ENCODE results near the gene EPHB4. TPM values are rescaled to one million over a fixed set of nuclear protein-coding genes. Genes with fewer than 3 reads are reported as not detected.

EPHB4 gene
- total and polyA plus RNA-seq, 2 of the 8 experiments (the other 6 are each of a cell fraction or from before 2014, with no cell fraction given): 85.0 to 113 TPM

- Histone ChIP-seq H2BK120ac (replicated peaks; ENCODE audit: low read depth, low read length) (no peak overlapping the region), H2BK5ac (ENCODE audit: low read depth, low read length) (no peak overlapping the region; the same call in 1 of the 2 replicates), H3K9me3 (ENCODE audit: insufficient read depth in 2 of 2, low read depth in 1 of 2, low read length in 1 of 2) (no peaks in the 10 kb centered on the region), H2BK12ac (ENCODE audit: low read depth, low read length) (peak overlapping the region; percentile 44; the same call in 1 of the 2 replicates), H2BK20ac (ENCODE audit: low read length) (no peak overlapping the region), H2AFZ (ENCODE audit: low read length) (no peak overlapping the region), H4K8ac (ENCODE audit: extremely low read depth, insufficient read depth, low read length) (peak overlapping the region; percentile 89), H3K4me1 (replicated peaks in 1 of 4; ENCODE audit: control insufficient read depth in 3 of 4, insufficient read depth in 4 of 4, low read length in 3 of 4) (peaks cover 0 to 13% (median 10%) of the 10 kb centered on the region in 4 experiments; a peak in 6 of 7 replicates), H3K14ac (ENCODE audit: insufficient read length) (peak overlapping the region; percentile 50), H3K18ac (ENCODE audit: extremely low read depth, low read length) (peak overlapping the region; percentile 60), H3K56ac (replicated peaks; ENCODE audit: insufficient read length, low read depth, low read length) (peak overlapping the region; percentile 51), H3K4me2 (ENCODE audit: insufficient read depth in 1 of 2, low read depth in 2 of 2, low read length in 2 of 2) (peak overlapping the region; percentile 90 to 92), H3K23me2 (ENCODE audit: low read depth, low read length) (peaks cover 15% of the 10 kb centered on the region), H3K9ac (replicated peaks in 1 of 4; ENCODE audit: extremely low read depth in 1 of 4, low read depth in 3 of 4, low read length in 3 of 4) (peak overlapping the region; percentile 77 to 96 (median 86)), H3K27me3 (replicated peaks in 1 of 4; ENCODE audit: control insufficient read depth in 3 of 4, extremely low read depth in 1 of 4, insufficient read depth in 3 of 4, low read length in 3 of 4) (no peaks in the 10 kb centered on the region), H3K23ac (ENCODE audit: insufficient read length) (no peak overlapping the region), H4K20me1 (replicated peaks in 1 of 2; ENCODE audit: control insufficient read depth in 1 of 2, insufficient read depth in 2 of 2, low read length in 2 of 2) (peaks cover 14 to 25% of the 10 kb centered on the region in 2 experiments), H2BK15ac (ENCODE audit: low read length) (no peak overlapping the region), H3K27ac (ENCODE audit: low read depth, low read length) (peak overlapping the region; percentile 73; the same call in 1 of the 2 replicates), H2AK5ac (ENCODE audit: low read depth, low read length) (peak overlapping the region; percentile 85; the same call in 1 of the 2 replicates), H3K79me2 (ENCODE audit: control insufficient read depth in 1 of 2, insufficient read depth in 2 of 2, low read length in 2 of 2) (peaks cover 7 to 38% of the 10 kb centered on the region in 2 experiments), H3K4ac (replicated peaks; ENCODE audit: insufficient read length, low read depth, low read length) (peak overlapping the region; percentile 13), H3K79me1 (ENCODE audit: low read depth, low read length) (peaks cover 5% of the 10 kb centered on the region; the same call in 1 of the 2 replicates), H3K36me3 (ENCODE audit: control insufficient read depth in 2 of 4, insufficient read depth in 4 of 4, low read length in 3 of 4) (peaks cover 15 to 22% (median 22%) of the 10 kb centered on the region in 4 experiments; a peak in 7 of 8 replicates), H3K4me3 (ENCODE audit: extremely low read depth in 1 of 4, insufficient read depth in 2 of 4, low read depth in 3 of 4, low read length in 4 of 4) (peak overlapping the region; percentile 88 to 100 (median 92)), H4K5ac (ENCODE audit: insufficient read length, low read depth, low read length) (peak overlapping the region; percentile 49), H4K91ac (replicated peaks; ENCODE audit: insufficient read length, low read length) (no peak overlapping the region)
- ChIA-PET POLR2A (ENCODE audit: partially characterized antibody) (interaction anchor here (0.6 to 6.5 kb wide), 23 partner anchors 8 to 466 kb away, joined by 3 to 76 read pairs (median 4); partner anchors contain the start of genes POP7, SLC12A9, SRRT and UFSP1), CTCF (ENCODE audit: partially characterized antibody) (interaction anchor here (0.6 to 3.9 kb wide), 13 partner anchors 9 to 237 kb away, joined by 3 to 65 read pairs (median 3); partner anchors contain the start of gene SLC12A9)
- peak in 1 of 2 experiments; percentile 58 for DNase-seq (ENCODE audit: low read depth in 1 of 2, low spot score in 2 of 2)
- WGBS, 2 experiments (ENCODE audit: extremely low coverage in 1 of 2, insufficient coverage in 1 of 2, insufficient read length in 1 of 2, insufficient replicate concordance in 2 of 2, low coverage in 1 of 2, low lambda C conversion rate in 2 of 2, missing lambda C conversion rate in 1 of 2): 2% methylated on average over 35 of the region's 71 CpGs; no CpG with 5 or more reads in 1 of the 2 experiments
- FAIRE-seq: no peak
- TF ChIP-seq TAF7 (optimal IDR thresholded peaks at IDR 0.05; ENCODE audit: borderline replicate concordance, low read depth, low read length) (peak; percentile 6), TAF1 (IDR thresholded peaks at IDR 0.05; ENCODE audit: low read depth, low read length) (no peak), BRCA1 (IDR thresholded peaks at IDR 0.05; ENCODE audit: low read depth, low read length) (no peak), ASH2L (IDR thresholded peaks at IDR 0.05; ENCODE audit: low read length) (peak; percentile 37), PHF8 (conservative IDR thresholded peaks at IDR 0.05; ENCODE audit: low read depth, low read length) (peak; percentile 20; the same call in 1 of the 2 replicates), CHD2 (IDR thresholded peaks at IDR 0.05; ENCODE audit: low read length) (no peak), SAP30 (IDR thresholded peaks at IDR 0.05; ENCODE audit: insufficient read depth, insufficient replicate concordance, low read length) (peak; percentile 48)
- TF ChIP-seq, protein P1, sequence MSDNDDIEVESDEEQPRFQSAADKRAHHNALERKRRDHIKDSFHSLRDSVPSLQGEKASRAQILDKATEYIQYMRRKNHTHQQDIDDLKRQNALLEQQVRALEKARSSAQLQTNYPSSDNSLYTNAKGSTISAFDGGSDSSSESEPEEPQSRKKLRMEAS (IDR thresholded peaks at IDR 0.05): no peak
- TF ChIP-seq, protein P2, sequence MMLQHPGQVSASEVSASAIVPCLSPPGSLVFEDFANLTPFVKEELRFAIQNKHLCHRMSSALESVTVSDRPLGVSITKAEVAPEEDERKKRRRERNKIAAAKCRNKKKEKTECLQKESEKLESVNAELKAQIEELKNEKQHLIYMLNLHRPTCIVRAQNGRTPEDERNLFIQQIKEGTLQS (IDR thresholded peaks at IDR 0.05; ENCODE audit: insufficient read depth, low read depth, low read length): no peak
These were observed 601 bp downstream of the EPHB4 start for GRCh38 chr7:100826514-100827329.

All from H1 (cell line).